Fibroblast of pulmonary artery (primary cell): ENCODE data around the gene C11orf24.
"Not testable (repeated sequence)": the region's sequence is repeated elsewhere in the genome, so short reads cannot be mapped to it uniquely, and the experiment has no call there.

Experiments used
- DNase-seq: peaks from one replicate; pipeline ENCODE4 v3.0.0-alpha.2; 2010; ENCODE audit warnings: low read depth
- H3K4me3 ChIP-seq: replicated peaks from 2 replicates; pipeline ENCODE4 v1.5.1; 2011; ENCODE audit warnings: low read depth, mild to moderate bottlenecking, control low read depth, low read length, moderate library complexity
- TF ChIP-seq, protein P1 (sequence below): IDR thresholded peaks from 2 replicates; pipeline ENCODE4 v1.5.1; 2011; ENCODE audit warnings: mild to moderate bottlenecking, control low read depth, low read length, inconsistent platforms; ENCODE audit errors: missing control alignments

Gene C11orf24

GRCh38 chr11:68257477-68258362, 14.1 kb downstream of the C11orf24 start:
- peak; percentile 93 for DNase-seq
- TF ChIP-seq, protein P1, sequence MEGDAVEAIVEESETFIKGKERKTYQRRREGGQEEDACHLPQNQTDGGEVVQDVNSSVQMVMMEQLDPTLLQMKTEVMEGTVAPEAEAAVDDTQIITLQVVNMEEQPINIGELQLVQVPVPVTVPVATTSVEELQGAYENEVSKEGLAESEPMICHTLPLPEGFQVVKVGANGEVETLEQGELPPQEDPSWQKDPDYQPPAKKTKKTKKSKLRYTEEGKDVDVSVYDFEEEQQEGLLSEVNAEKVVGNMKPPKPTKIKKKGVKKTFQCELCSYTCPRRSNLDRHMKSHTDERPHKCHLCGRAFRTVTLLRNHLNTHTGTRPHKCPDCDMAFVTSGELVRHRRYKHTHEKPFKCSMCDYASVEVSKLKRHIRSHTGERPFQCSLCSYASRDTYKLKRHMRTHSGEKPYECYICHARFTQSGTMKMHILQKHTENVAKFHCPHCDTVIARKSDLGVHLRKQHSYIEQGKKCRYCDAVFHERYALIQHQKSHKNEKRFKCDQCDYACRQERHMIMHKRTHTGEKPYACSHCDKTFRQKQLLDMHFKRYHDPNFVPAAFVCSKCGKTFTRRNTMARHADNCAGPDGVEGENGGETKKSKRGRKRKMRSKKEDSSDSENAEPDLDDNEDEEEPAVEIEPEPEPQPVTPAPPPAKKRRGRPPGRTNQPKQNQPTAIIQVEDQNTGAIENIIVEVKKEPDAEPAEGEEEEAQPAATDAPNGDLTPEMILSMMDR, result peak; percentile 73
- H3K4me3 ChIP-seq, result no peak overlapping the region

GRCh38 chr11:68256331-68256741, 15.4 kb downstream of the C11orf24 start:
- H3K4me3 ChIP-seq, result no peak overlapping the region
- DNase-seq, result peak; percentile 55
- TF ChIP-seq, protein P1, result no peak

GRCh38 chr11:68255526-68255925, 16.2 kb downstream of the C11orf24 start:
- no peak overlapping the region for H3K4me3 ChIP-seq
- DNase-seq, result no peak
- TF ChIP-seq, protein P1, result no peak

- TF ChIP-seq, protein P1, result no peak
- no peak for DNase-seq
Observed at GRCh38 chr11:68254421-68254820, 17.4 kb downstream of the C11orf24 start.

DNA sequence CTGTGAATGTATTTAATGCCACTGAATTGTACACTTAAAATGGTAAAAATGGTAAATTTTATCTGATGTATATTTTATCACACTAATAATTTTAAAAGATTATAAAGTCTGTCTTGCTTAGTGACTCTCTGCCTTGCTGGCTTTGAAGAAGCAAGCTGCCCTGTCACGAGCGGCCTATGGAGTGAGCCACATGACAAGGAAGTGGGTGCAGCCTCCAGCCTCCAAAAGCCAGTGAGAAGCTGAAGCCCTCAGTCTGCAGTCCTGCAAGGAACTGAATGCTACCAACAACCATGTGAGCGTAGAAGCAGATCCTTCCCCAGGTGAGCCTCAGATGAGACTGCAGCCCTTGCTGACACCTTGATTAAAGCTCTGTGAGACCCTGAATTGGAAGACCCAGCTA, 20.0 kb downstream of the C11orf24 start:
- TF ChIP-seq, protein P1, result no peak
- DNase-seq, result no peak
- no peak overlapping the region for H3K4me3 ChIP-seq

More at GRCh38 chr11:68254421-68254820, 17.4 kb downstream of the C11orf24 start:
- no peak overlapping the region for H3K4me3 ChIP-seq

GRCh38 chr11:68244912-68245311, 26.9 kb downstream of the C11orf24 start:
- DNase-seq, result not testable (repeated sequence)

DNA sequence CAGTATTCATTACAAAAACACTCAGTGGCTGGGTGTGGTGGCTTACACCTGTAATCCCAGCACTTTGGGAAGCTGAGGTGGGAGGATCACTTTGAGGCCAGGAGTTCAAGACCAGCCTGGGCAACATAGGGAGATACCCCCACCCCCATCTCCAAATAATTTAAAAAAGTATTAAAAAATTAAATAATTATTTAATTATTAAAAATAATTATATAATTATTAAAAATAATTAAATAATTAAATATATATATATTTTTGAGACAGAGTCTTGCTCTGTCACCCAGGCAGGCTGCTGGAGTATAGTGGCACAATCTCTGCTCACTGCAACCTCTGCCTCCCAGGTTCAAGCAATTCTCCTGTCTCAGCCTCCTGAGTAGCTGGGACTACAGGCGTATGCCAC, 27.9 kb downstream of the C11orf24 start:
- DNase-seq, H3K4me3 ChIP-seq: not testable (repeated sequence)

More at GRCh38 chr11:68244912-68245311, 26.9 kb downstream of the C11orf24 start:
- H3K4me3 ChIP-seq, result not testable (repeated sequence)

GRCh38 chr11:68242616-68243015, 29.2 kb downstream of the C11orf24 start:
- no peak overlapping the region for H3K4me3 ChIP-seq
- TF ChIP-seq, protein P1, result no peak
- no peak for DNase-seq
